HG02642 (cell line): ENCODE results near the gene TTLL5.

ENCODE experiments used
- ATAC-seq: cut with Tn5 transposase; IDR thresholded peaks from one replicate; pipeline ENCODE4 v1.9.1; 2021; ENCODE audit warnings: mild to moderate bottlenecking; ENCODE audit not compliant: unreplicated experiment, poor library complexity

Gene TTLL5

DNA sequence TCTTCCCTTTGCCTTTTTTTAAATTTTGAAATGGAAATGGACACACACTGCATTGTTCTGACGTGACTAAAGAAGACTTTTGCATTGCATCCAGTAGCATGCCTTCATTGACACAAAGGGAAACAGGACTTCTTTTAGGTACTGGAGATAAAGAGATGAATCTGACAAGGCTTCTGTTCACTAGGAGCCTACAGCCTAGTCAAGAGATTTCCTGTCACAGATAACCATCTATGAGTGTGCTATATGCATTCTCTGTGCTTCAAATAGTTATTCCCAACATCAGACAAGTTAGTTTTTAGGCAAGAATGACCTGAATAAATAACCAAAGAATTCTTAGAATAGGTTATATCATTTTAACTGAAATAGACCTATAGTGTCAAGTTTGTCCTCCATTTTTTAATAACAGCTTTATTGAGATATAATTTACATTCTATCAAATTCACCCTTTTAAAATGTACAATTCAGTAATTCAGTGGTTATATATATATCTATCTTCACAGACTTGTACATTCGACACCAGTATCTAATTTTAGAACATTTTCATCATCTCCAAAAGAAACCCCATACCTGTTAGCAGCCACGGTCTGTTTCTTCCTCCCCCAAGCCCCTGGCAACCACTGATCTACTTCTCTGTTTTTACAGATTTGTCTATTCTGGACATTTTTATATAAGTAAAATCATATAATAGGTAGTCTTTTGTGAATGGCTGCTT lies 122.7 kb downstream of the TTLL5 start:
- no peak for ATAC-seq

- no peak for ATAC-seq
Measured at GRCh38 chr14:75784314-75784686, 123.3 kb downstream of the TTLL5 start.

DNA sequence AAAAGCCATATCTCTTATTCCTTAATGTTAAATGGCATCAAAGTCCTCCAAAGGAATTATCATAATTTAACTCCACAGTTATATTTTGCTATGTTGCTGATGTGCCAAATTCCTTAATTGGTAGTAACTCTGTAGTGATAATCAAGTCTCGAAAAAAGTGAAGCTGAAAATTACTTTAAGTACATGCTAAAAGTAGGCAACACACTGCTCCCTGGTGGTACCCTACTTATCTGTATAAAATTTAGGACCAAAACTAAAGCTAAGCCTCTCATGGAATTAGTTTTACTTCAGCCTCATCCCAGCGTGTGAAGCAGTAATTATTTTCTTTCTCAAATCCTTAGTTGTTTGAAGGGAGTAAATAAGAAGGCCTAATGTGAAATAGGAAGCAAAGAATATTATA lies 132.8 kb downstream of the TTLL5 start:
- ATAC-seq: no peak

DNA sequence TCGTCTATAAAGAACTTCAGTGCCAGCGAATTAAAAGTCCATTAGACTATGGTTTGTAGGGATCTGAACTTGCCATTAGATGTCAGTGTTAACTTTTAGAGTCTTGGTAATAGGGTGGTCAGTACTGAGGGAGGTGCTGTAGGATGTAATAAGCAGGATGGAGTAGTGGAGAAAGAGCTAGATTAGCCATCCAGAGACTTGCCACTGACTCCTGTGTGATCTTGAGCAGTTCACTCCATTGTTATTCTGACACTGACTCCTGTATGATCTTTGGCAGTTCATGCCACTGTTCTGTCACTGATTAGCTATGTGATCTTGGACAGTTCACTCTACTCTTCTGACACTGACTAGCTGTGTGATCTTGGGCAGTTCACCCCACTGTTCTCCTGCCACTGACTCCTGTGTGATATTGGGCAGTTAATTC lies 133.6 kb downstream of the TTLL5 start:
- no peak for ATAC-seq

GRCh38 chr14:75800792-75801191 lies 139.7 kb downstream of the TTLL5 start:
- no peak for ATAC-seq

- ATAC-seq: no peak
Measured at GRCh38 chr14:75802486-75802885, 141.4 kb downstream of the TTLL5 start.

DNA sequence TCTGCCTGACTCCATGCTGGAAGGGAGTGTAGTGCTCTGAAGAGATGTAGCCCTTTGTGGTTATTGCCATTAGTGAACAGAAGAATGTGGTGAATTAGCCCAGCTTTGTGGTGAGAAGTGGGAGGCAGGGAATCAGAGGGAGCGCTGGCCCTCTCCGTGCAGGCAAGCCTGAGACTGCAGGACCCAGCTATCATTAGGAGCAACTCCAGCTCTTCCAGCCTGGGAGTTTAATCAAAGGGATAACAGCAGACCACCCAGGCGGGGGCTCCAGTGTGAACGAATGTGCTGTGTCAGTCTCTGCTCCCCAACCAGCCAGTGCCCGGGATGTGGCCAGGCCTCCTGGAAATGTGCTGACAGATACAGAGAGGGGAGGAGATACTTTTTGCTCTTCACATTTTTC lies 142.7 kb downstream of the TTLL5 start:
- ATAC-seq: no peak

GRCh38 chr14:75804570-75805275 lies 143.7 kb downstream of the TTLL5 start:
- no peak for ATAC-seq

DNA sequence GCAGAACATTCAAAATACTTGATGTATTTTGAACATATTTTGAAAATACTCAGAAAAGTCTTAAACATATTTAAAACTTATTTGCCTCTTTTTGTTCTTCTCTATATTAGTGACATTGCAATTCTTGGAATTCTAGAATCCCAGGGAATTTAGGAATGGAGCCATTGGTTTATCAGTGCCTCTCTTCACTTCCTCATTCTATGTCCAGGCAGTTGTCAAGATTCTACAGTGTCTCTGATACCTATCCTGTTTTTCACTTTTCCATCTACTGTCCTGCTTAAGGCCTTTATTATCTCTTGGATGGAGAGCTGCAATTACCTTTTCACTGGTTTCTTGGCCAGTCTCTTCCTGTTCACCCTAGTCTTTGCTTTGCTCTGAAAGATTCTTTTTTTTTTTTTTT lies 144.6 kb downstream of the TTLL5 start:
- no peak for ATAC-seq

- no peak for ATAC-seq
Measured at GRCh38 chr14:75806352-75806832, 145.3 kb downstream of the TTLL5 start.

DNA sequence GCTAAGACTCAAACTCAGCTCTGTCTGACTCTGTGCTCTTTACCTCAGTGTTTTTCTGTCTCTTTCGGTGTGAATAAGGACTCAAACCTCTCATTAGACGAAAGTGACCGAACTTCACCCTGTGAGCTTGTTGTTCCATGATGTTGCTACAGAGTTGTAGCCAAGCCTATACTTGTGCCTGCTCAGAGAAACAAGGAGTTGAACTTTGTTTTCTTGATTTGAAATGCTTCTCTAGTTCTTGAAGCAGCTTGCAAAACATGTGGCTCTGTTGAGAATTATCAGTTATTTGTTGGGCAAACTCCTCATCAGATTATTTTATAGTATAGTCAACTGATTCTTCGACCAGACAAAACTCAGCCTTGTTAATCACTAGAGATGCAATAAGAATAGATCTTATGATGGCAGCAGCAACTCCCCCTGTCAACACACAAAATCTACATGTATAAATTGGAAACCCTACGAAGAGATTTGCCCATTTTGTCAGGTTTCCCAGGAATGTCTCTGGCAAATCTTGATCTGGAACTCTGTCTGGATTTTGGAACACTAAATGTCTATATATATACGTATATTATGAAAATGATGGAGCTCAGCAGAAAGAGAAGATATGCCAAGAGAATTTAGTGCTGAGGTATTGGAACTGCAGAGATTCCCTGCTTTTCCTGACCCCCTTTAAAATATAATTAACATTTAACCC lies 146.8 kb downstream of the TTLL5 start:
- no peak for ATAC-seq

GRCh38 chr14:75811136-75811829 lies 150.2 kb downstream of the TTLL5 start:
- no peak for ATAC-seq

DNA sequence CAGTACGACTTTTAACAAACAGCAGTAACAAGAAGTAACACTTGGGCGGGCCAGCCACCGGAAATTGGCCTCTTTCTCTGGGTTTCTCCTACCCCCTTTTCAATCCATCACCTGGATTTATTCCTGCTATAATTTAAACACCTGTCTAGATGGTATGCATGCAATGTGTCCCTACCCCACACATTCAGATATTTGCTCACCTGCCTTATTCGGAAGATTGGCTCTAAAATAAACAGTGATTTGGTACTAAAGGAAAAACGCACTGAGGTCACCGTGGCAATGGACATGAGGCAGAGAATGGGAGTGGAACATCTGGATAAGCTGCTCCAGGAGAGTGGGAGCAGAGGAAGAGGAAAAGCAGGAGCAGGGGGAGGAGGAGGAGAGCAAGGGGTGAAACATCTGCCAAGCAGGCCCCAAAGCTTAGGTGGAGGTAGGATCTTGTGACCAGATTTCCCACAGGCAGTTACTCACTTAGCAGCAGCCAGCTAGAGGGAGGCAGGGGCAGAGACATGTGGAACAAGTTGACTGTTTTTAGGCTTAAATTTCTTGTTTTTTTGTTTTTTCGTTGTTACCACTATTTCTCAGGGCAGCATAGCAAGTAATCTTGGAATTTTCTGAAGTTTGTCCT lies 150.9 kb downstream of the TTLL5 start:
- no peak for ATAC-seq

- ATAC-seq: no peak
Measured at GRCh38 chr14:75812622-75813021, 151.6 kb downstream of the TTLL5 start.

- no peak for ATAC-seq
Measured at GRCh38 chr14:75820761-75821160, 159.7 kb downstream of the TTLL5 start.

GRCh38 chr14:75821831-75822521 lies 160.9 kb downstream of the TTLL5 start:
- no peak for ATAC-seq

DNA sequence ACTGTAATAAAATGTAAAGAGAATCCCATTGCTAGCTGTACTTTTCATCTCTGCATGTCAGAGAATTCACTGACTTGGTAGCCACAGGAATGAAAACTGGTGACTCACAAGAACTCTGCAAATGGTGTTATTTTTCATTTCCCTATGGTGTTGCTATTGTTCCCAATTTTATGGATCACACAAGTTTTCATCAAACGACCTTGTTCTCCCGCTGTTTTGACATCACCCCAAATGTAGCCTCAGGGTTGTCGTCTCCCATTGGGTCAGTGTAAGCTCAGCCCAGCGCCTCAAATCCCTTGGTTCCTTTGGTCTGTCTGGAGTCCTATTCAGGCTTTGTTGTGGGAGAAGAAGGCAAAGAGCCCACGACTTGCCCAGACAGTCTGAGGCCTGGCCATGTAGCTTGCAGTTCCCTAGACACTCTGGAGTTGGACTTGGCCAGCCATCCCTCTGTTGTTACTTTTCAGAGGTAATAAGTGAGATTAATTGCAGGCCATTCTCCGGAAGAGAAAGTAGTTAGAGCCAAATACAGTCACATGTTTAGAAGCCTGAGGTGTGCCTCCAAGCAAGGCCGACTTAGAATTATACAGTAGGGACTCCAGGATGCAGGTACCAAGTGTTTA lies 161.6 kb downstream of the TTLL5 start:
- no peak for ATAC-seq

DNA sequence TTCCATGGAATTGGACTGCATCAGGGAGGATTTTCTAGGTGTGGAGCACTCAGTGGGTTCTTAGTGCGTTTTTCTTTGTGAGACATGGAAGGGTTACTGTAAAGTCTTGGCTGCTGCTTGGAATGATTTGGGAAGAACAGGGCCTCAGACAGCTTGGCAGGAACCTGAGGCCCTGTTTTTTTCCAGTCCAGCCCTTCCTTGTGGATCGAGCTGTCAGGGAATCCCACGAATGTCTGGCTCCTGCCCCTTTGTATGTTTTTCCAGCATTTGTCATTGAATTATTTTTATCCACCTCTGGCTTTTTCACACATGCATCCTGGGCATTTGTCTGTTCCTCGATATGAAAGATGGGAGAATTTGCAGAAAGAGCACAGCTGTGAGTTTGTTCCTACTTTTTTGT lies 162.3 kb downstream of the TTLL5 start:
- ATAC-seq: no peak

GRCh38 chr14:75824318-75824717 lies 163.3 kb downstream of the TTLL5 start:
- ATAC-seq: no peak
